Astrocyte of the cerebellum (primary cell): ENCODE data around the gene RAB3C.
"Not testable (repeated sequence)": the region's sequence is repeated elsewhere in the genome, so short reads cannot be mapped to it uniquely, and the experiment has no call there.

ENCODE experiments used
- DNase-seq: peaks from one replicate; pipeline ENCODE4 v3.0.0-alpha.2; 2011; ENCODE audit warnings: low read depth
- H3K4me3 ChIP-seq: 2 replicates; pipeline ENCODE4 v1.5.1; 2011; ENCODE audit warnings: mild to moderate bottlenecking, low read depth, low read length, moderate library complexity
- in situ Hi-C: cut with HindIII; loops from 2 replicates; pipeline ENCODE4 v1.10.0; 2017; ENCODE audit warnings: low sequenced_read_pairs
- TF ChIP-seq, protein P1 (sequence below): IDR thresholded peaks from 2 replicates; pipeline ENCODE4 v1.5.1; 2012; ENCODE audit warnings: low read length, low read depth, moderate library complexity, mild to moderate bottlenecking; ENCODE audit errors: missing control alignments

The RAB3C gene

DNA sequence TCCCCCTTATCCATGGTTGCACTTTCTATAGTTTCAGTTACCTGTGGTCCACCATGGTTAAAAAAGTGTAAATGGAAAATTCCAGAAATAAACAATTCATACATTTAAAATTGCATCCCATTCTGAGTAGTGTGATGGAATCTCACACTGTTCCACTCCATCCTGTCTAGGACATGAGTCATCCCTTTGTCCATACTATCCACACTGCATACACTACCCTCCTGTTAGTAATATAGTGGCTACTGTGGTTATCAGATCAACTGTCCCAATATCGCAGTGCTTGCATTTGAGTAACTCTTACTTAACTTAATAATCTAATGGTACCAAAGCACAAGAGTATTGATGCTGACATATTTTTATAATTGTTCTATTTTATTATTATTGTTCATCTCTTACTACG lies 100.7 kb downstream of the RAB3C start:
- TF ChIP-seq, protein P1, sequence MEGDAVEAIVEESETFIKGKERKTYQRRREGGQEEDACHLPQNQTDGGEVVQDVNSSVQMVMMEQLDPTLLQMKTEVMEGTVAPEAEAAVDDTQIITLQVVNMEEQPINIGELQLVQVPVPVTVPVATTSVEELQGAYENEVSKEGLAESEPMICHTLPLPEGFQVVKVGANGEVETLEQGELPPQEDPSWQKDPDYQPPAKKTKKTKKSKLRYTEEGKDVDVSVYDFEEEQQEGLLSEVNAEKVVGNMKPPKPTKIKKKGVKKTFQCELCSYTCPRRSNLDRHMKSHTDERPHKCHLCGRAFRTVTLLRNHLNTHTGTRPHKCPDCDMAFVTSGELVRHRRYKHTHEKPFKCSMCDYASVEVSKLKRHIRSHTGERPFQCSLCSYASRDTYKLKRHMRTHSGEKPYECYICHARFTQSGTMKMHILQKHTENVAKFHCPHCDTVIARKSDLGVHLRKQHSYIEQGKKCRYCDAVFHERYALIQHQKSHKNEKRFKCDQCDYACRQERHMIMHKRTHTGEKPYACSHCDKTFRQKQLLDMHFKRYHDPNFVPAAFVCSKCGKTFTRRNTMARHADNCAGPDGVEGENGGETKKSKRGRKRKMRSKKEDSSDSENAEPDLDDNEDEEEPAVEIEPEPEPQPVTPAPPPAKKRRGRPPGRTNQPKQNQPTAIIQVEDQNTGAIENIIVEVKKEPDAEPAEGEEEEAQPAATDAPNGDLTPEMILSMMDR: no peak
- in situ Hi-C loops: no loop called here
- H3K4me3 ChIP-seq: no peak overlapping the region
- DNase-seq: no peak

DNA sequence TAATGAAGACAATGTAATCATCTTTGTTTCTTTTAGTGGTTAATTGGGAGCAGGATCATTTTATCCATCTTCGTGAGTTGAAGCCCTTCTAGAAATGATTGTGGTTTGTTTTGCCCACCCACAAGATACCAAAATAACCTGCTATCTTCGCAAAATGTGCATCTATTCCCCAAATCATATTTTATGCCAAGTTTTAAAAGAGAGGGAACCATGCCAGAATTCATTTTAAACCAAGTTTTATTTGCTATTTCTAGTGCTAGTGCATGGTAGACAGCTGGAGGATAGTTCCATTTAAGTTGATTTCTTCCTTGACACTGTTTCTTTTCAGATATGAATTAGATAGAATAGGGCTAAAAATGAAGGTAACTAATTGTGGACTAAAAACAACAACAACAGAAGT lies 104.2 kb downstream of the RAB3C start:
- no peak overlapping the region for H3K4me3 ChIP-seq
- in situ Hi-C loops: no loop called here
- TF ChIP-seq, protein P1: no peak
- no peak for DNase-seq

DNA sequence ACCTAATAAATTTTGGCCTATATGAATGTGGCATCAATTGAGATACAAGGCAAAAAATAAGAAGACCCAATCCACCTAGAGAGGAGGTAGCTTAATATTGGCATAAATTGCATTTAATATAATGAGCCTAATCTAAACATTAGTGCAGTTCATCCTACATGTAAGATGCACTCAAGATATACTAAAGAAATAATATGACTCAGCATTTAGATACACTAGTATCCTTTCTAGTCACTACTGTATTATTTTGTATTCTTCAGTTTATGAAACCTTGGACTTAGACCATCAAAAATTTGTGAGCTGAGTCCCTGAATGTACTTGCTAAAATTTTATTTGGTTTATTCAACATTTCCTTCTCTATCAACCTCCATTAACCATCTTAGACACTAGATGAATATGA lies 104.7 kb downstream of the RAB3C start:
- TF ChIP-seq, protein P1: no peak
- DNase-seq: no peak
- H3K4me3 ChIP-seq: no peak overlapping the region
- in situ Hi-C loops: no loop called here

DNA sequence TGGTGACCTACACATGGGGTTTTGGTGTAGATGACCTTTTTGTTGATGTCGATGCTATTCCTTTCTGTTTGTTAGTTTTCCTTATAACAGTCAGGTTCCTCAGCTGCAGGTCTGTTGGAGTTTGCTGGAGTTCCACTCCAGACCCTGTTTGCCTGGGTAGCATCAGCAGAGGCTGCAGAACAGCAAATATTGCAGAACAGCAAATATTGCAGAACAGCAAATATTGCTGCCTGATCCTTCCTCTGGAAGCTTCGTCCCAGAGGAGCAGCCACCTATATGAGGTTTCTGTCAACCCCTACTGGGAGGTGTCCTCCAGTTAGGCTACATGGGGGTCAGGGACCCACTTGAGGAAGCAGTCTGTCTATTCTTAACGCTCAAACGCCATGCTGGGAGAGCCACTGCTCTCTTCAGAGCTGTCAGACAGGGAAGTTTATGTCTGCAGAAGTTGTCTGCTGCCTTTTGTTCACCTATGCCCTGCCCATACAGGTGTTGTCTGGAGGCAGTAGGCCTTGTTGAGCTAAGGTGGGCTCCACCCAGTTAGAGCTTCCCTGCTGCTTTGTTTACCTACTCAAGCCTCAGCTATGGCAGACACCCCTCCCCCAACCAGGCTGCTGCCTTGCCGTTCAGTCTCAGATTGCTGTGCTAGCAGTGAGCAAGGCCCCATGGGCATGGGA lies 116.3 kb downstream of the RAB3C start:
- in situ Hi-C loops, H3K4me3 ChIP-seq, DNase-seq: not testable (repeated sequence)

DNA sequence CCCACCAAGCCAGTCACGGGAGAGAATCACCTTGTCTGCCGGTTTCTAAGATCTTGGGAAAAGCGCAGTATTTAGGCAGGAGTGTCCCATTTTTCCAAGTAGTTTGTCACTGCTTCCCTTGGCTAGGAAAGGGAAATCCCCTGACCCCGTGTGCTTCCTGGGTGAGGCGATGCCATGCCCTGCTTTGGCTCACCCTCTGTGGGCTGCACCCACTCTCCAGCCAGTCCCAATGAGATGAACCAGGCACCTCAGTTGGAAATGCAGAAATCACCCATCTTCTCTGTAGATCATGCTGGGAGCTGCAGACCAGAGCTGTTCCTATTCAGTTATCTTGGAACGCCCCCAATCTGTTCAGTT lies 116.9 kb downstream of the RAB3C start:
- in situ Hi-C loops: no loop called here
- TF ChIP-seq, protein P1: no peak
- H3K4me3 ChIP-seq: no peak overlapping the region
- no peak for DNase-seq

DNA sequence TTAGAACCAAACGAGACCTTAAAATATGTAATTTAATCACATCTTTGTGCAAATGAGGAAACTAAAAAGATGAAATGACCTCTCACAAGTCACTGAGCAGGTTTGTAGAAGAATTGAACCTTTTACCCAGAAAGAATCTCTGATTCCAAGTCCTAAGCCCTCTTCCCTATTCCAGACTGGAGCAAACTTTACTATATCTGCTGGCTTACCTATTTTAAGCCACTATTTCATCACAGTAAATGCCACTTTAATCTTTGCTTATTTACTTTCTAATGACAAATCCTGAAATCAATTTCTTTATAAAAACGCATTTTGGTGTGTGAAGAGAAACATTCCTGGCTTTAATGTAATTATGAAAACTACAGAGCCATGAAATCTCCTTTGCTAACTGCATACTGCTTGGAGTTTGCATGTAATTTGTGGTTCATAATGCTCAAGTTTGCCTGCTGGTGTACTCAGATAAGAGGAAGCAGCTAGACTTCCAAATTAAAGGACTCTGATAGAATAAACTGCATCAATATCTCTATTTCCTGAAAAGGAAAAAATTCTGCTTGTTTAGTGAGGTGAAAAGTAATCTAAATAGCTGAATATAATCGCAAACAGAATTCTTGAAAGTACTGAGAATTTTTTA lies 121.2 kb downstream of the RAB3C start:
- in situ Hi-C loops: no loop called here
- no peak for DNase-seq
- TF ChIP-seq, protein P1: no peak
- no peak overlapping the region for H3K4me3 ChIP-seq

DNA sequence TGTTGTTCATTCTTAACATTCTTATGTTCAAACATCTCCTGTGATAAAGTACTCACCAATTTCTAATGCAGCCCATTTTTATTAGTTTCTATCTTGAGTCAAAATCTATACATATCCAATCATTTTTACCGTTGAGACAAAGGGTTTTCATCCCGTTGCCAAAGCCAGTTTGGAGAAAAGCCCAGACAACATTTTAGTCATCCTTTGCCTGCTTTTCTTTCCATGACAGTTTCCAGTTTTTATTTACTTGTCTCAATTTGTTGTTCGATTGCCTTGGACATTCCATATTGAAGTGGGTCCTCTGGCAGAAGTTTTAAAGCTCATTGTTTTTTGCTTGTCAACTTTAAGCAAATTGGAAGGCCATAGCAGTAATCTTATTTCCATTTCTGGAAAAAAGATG lies 123.9 kb downstream of the RAB3C start:
- TF ChIP-seq, protein P1: no peak
- in situ Hi-C loops: no loop called here

More for the DNA sequence above, 123.9 kb downstream of the RAB3C start:
- H3K4me3 ChIP-seq: no peak overlapping the region
- DNase-seq: no peak
